AG09309 (cell line): ENCODE data around the gene MBLAC1.
A peak's percentile ranks its signal among the peaks of the same experiment; 100 is the strongest.

Source experiments
- DNase-seq: peaks from one replicate; pipeline ENCODE4 v3.0.0-alpha.2; 2010; ENCODE audit warnings: low read depth
- H3K4me3 ChIP-seq: 2 replicates; pipeline ENCODE4 v1.5.1; 2011; ENCODE audit warnings: mild to moderate bottlenecking, low read depth, low read length, moderate library complexity; ENCODE audit not compliant: control insufficient read depth
- TF ChIP-seq, protein P1 (sequence below): IDR thresholded peaks from 2 replicates; pipeline ENCODE4 v1.5.1; 2011; ENCODE audit warnings: mild to moderate bottlenecking, low read depth, low read length, inconsistent platforms; ENCODE audit not compliant: insufficient read depth, control insufficient read depth; ENCODE audit errors: missing control alignments

MBLAC1 gene

DNA sequence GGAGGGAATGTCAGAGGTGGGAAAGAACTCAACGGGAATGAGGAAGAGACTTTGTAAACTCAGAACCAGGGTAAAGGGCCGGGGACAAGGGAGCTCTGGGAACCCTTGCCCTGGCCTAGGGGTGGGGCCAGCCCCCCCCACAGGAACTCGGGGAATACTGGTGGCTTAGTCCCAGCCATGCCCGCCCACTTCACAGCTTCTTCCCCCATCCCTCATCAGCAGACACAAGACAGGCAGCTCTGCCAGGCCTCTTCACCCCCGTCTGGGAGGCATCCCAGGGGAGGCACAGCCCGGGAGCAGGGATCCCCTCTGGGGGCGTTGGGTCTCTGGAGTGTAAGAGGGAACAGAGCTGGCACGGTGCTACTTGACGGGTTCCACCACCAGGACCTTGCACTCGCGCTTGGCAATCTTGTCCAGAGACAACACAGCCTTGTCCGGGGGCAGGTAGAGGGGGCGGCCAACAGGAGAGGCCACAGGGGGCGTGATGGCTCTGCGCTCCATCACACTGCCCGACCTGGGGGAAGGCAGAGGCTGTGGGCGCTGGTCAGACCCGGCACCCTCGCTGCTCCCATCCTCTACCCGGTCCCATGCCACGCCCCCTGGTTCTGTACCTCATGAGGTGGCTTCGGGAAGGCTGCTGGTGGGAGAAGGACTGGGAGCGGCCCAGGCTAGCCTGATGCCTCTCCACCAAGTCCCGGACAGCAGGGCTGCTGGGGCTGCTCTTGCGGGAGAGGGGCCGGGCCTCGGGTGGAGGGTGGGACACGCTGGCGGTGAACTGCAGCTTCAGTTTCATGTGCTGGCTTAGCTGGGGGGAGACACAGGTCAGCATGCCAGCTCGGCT lies 28.1 kb downstream of the MBLAC1 start:
- DNase-seq: no peak

DNA sequence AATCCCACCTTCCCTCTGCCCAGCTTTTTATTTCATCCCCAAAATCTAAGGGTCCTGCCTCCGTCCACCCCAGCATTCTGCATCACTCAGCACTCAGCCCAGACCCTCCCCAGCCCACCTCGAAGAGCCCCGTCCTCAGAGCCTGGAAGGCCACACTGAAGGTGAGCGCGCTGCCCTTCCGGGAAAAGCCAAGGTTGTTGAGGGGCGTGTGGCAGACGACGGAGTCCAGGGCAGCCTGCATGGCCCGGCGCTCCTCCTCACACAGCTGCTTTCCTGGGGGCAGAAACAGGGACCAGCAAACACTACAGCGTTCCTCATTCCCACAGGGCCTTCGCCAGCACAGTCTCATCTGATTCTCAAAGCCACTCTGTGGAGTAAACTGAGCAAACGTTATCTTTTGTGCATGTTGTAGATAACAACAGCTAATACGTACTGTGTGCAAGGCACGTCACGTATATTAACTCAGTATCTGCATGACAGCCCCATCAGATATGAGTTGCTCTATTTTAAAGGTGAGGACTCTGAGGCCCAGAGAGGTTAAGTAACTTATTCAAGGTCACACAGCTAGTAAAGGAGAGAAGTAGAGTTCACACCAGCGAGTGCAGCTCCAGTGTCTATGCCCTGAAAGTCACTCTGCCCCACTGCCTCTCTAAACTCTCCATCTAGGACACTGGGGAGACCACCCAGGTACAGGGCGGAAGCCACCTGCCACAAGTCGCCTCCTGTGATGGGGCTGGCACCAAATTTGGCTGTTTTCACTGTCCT lies 29.0 kb downstream of the MBLAC1 start:
- no peak overlapping the region for H3K4me3 ChIP-seq
- TF ChIP-seq, protein P1, sequence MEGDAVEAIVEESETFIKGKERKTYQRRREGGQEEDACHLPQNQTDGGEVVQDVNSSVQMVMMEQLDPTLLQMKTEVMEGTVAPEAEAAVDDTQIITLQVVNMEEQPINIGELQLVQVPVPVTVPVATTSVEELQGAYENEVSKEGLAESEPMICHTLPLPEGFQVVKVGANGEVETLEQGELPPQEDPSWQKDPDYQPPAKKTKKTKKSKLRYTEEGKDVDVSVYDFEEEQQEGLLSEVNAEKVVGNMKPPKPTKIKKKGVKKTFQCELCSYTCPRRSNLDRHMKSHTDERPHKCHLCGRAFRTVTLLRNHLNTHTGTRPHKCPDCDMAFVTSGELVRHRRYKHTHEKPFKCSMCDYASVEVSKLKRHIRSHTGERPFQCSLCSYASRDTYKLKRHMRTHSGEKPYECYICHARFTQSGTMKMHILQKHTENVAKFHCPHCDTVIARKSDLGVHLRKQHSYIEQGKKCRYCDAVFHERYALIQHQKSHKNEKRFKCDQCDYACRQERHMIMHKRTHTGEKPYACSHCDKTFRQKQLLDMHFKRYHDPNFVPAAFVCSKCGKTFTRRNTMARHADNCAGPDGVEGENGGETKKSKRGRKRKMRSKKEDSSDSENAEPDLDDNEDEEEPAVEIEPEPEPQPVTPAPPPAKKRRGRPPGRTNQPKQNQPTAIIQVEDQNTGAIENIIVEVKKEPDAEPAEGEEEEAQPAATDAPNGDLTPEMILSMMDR: no peak
- DNase-seq: no peak

More for the DNA sequence above, 28.1 kb downstream of the MBLAC1 start:
- TF ChIP-seq, protein P1: no peak
- H3K4me3 ChIP-seq: no peak overlapping the region

DNA sequence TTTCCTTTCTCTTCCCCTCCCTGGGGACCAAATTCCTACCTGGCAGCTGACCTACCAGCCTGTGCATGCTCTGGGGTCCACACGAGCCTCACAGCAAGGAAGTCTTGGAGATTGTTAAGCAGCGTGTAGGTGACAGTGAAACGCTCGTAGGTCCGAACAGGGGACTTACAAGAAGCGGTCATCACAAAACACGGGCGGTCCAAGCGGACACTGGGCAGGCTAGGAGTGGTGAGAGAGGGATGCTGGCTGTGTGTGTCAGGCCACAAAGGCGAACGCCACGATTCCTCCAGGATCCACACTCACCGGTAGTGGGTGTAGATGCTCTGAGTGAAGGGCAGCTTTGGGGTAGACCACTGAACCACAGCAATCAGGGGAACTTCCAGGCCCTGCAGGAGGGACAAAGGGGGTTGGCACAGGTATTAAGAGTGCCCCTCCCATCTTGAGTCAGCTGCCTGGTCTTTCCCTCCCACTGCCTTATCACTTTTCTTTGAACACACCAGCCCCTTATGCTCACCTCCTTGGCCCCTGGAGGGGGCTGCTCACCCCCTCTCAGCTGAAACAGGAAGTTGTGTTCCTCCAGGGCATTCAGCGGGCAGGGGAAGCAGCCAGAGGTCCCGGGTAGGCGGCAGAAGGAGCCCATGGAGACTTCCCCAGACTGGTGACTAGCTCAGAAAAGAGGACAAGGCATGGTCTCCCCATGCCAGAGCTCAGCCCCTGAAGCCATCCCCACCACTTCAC lies 29.7 kb downstream of the MBLAC1 start:
- H3K4me3 ChIP-seq: no peak overlapping the region; the same call in none of the 2 replicates
- TF ChIP-seq, protein P1: no peak
- no peak for DNase-seq

DNA sequence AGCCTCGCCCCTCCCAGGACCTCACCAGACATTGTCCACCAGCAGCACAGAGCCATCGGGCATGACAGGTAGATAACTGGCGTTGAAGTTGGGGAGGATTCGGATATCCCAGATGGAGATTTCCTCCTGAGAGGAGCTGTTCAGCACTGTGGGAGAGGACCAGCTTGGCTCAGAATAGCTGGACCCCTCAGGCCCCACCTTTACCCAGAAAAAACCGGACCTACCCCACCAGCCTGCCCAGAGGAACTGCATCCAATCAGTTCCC lies 30.2 kb downstream of the MBLAC1 start:
- H3K4me3 ChIP-seq: peak overlapping the region; percentile 80
- no peak for DNase-seq
- TF ChIP-seq, protein P1: no peak

DNA sequence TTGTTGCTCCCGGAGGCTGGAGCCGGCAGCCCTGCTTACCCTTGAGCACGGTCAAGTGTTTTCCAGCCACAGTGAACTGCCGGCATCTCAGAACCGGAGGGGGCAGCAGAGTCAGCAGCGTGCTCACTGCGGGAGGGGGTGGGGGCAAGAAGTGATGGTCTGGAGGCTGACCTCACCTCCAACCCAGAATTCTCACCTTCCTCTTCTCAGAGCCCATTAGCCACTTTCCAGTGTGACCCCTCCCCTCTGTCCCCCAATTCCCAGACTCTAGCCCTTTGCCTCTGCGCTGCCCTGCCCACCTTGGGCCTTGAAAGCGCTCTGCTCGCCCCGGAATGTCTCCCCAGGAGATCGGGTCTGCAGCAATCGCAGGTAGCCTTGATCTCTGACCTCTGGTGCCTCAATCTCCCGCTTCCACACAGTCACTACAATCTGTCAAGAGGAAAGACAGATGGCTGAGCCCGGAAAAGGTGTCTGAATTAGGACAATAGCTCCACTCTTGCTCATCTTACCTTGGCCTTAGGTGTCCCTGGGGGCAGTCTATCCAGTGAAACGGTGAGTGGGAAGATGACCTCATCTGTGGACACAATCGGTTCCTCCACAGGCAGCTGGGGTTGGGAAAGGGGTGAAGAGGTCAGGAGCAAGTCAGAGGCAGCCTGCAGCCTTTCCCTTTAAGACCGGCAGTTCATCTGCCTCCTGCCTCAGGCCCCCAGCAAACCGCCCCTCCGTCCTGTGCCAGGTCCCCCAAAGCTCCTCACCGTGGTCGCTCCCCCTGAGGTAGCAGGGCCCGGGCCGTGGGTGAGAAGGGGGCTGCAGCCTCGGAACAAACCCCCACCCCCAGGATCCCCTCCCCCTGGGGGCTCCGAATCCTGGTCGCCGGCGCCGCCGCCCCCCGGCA lies 30.8 kb downstream of the MBLAC1 start:
- peak overlapping the region; percentile 80 for H3K4me3 ChIP-seq
- TF ChIP-seq, protein P1: peak; percentile 37
- DNase-seq: no peak
